MCF 10A (cell line): Measurements from ENCODE around the gene VWA5A. TPM values are rescaled to one million over a fixed set of nuclear protein-coding genes. Genes with fewer than 3 reads are reported as not detected.
A peak's percentile ranks its signal among the peaks of the same experiment; 100 is the strongest.

Experiments used
- Bru-seq: library from RNA; stranded (reverse); fragments of 400-500 nt; gene quantifications from one replicate; lab custom pipeline; 2021; lab: Mats Ljungman, UMichigan
- BruChase-seq, 2 experiments: library from RNA; stranded (reverse); fragments of 400-500 nt; gene quantifications; one replicate each; lab custom pipeline; 2021; lab: Mats Ljungman, UMichigan
- BruUV-seq: library from RNA; stranded (reverse); fragments of 400-500 nt; replicated peaks from 2 replicates; lab custom pipeline; 2021; lab: Mats Ljungman, UMichigan
- CTCF ChIA-PET: fragments of 300-600 bp; sonication (Branson Sonifier 250); formaldehyde crosslinking; extraction: SDS; loops from one replicate; lab custom pipeline; 2021; ENCODE audit warnings: antibody characterized with exemption, inconsistent platforms; lab: Yijun Ruan, JAX
- POLR2A ChIA-PET: fragments of 300-600, 350-650 bp; sonication (Branson Sonifier 250); formaldehyde crosslinking; extraction: SDS; loops from one replicate; lab custom pipeline; 2020; ENCODE audit warnings: antibody characterized with exemption, inconsistent platforms; lab: Yijun Ruan, JAX
- DNase-seq: peaks from one replicate; pipeline ENCODE4 v3.0.0-alpha.2; 2018; ENCODE audit not compliant: unreplicated experiment
- H3K27ac Mint-ChIP-seq: one replicate; pipeline ENCODE4 v1.8.0; 2022; ENCODE audit warnings: mild to moderate bottlenecking, low read depth, mixed read lengths; ENCODE audit not compliant: unreplicated experiment
- H3K27me3 Mint-ChIP-seq: one replicate; pipeline ENCODE4 v1.8.0; 2022; ENCODE audit warnings: mixed read lengths; ENCODE audit not compliant: insufficient read depth, unreplicated experiment
- H3K36me3 Mint-ChIP-seq: one replicate; pipeline ENCODE4 v1.8.0; 2022; ENCODE audit warnings: mild to moderate bottlenecking, moderate library complexity, mixed read lengths; ENCODE audit not compliant: insufficient read depth, unreplicated experiment
- H3K4me1 Mint-ChIP-seq: one replicate; pipeline ENCODE4 v1.8.0; 2022; ENCODE audit warnings: mixed read lengths; ENCODE audit not compliant: insufficient read depth, unreplicated experiment
- H3K4me3 Mint-ChIP-seq: one replicate; pipeline ENCODE4 v1.8.0; 2022; ENCODE audit warnings: mild to moderate bottlenecking, moderate library complexity, mixed read lengths; ENCODE audit not compliant: unreplicated experiment
- H3K9me3 Mint-ChIP-seq: one replicate; pipeline ENCODE4 v1.8.0; 2022; ENCODE audit warnings: mixed read lengths; ENCODE audit not compliant: unreplicated experiment
- CTCF ChIP-seq: fragments of 200-600 bp; IDR thresholded peaks from one replicate; pipeline ENCODE4 v1.8.0; 2022; ENCODE audit warnings: antibody characterized with exemption, mild to moderate bottlenecking; ENCODE audit not compliant: unreplicated experiment
- intact Hi-C: fragments of 100-400 bp; cut with micrococcal nuclease; formaldehyde crosslinking; loops from 2 replicates; pipeline ENCODE4 v1.14.1; 2022
- long read RNA-seq: library from polyadenylated mRNA; stranded (forward); transcript quantifications from one replicate; pipeline ENCODE4 v2.0.0, GENCODE V29; 2022
- total RNA-seq: library from RNA; stranded (reverse); gene quantifications from 2 replicates; pipeline ENCODE4 v1.2.3, GENCODE V29; 2022

The VWA5A gene
- total RNA-seq, result 7.9 and 12.0 TPM in 2 replicates
- Bru-seq, nascent RNA, result percentile 59 among the genes with signal in this experiment
- BruChase-seq, experiment 1, labeled RNA remaining after a 6-hour chase, result percentile 65 among the genes with signal in this experiment
- BruChase-seq, experiment 2, labeled RNA remaining after a 2-hour chase, result percentile 56 among the genes with signal in this experiment
- long read RNA-seq, full-length matches to known transcripts, result 16 of 21 reads
- long read RNA-seq, partial matches to known transcripts, result 1 of 21 reads
- long read RNA-seq, other reads (novel, unspliced or antisense), result 4 of 21 reads

GRCh38 chr11:124114942-124115781, at the start of gene VWA5A:
TSS of gene VWA5A (plus strand) at chr11:124115450. CDS start at chr11:124117512, 2,062 bp downstream.
- POLR2A ChIA-PET, result interaction anchor here (0.5 to 2.2 kb wide), 9 partner anchors 9 to 1393 kb away, joined by 3 to 8 read pairs (median 4); no protein-coding TSS in a partner anchor
- Mint-ChIP-seq H3K27me3 (no peaks in the 10 kb centered on the region), H3K9me3 (no peaks in the 10 kb centered on the region), H3K36me3 (peaks cover 34% of the 10 kb centered on the region), H3K4me3 (peak within 1 kb of the TSS; percentile 82), H3K4me1 (peaks cover 5% of the 10 kb centered on the region), H3K27ac (peak within 1 kb of the TSS; percentile 64)
- CTCF ChIA-PET, result interaction anchor here (0.6 to 2.2 kb wide), 5 partner anchors 43 to 380 kb away, joined by 3 to 9 read pairs (median 3); no protein-coding TSS in a partner anchor
- peak; percentile 92 for DNase-seq
- TF ChIP-seq CTCF, result no peak
- BruUV-seq, result no TSS peak
- intact Hi-C loops, result loop anchor here (2.0 kb wide), 1 partner anchor 44 kb away; no protein-coding TSS in a partner anchor

- Mint-ChIP-seq H3K27me3 (peaks cover 16% of the 10 kb centered on the region), H3K4me3 (no peak overlapping the region), H3K4me1 (peaks cover 11% of the 10 kb centered on the region), H3K27ac (no peak overlapping the region), H3K9me3 (no peaks in the 10 kb centered on the region), H3K36me3 (no peaks in the 10 kb centered on the region)
- ChIA-PET POLR2A (no interaction called here), CTCF (interaction anchor here (0.6 to 4.9 kb wide), 14 partner anchors 13 to 1349 kb away, joined by 3 to 61 read pairs (median 4); partner anchors contain the start of gene VWA5A)
- DNase-seq, result peak; percentile 18
- TF ChIP-seq CTCF, result no peak
- intact Hi-C loops, result loop anchor here (10.0 kb wide), 1 partner anchor 516 kb away; no protein-coding TSS in a partner anchor
- no TSS peak for BruUV-seq
Observed at GRCh38 chr11:124068601-124069110, 46.6 kb upstream of the VWA5A start.

- Mint-ChIP-seq H3K36me3 (no peaks in the 10 kb centered on the region), H3K9me3 (no peaks in the 10 kb centered on the region)
- intact Hi-C loops, result loop anchor here (2.0 to 10.0 kb wide), 4 partner anchors 45 to 515 kb away; partner anchors contain the start of genes VWA5A and ZNF202
Observed at GRCh38 chr11:124069429-124070401, 45.5 kb upstream of the VWA5A start.

More at GRCh38 chr11:124069429-124070401, 45.5 kb upstream of the VWA5A start:
- Mint-ChIP-seq H3K4me3 (peak overlapping the region; percentile 41), H3K27me3 (peaks cover 16% of the 10 kb centered on the region), H3K27ac (no peak overlapping the region), H3K4me1 (peaks cover 11% of the 10 kb centered on the region)
- ChIA-PET POLR2A (no interaction called here), CTCF (interaction anchor here (0.6 to 4.9 kb wide), 26 partner anchors 9 to 516 kb away, joined by 3 to 61 read pairs (median 4); partner anchors contain the start of genes OR10G7 and VWA5A)
- BruUV-seq, result no TSS peak
- TF ChIP-seq CTCF, result peak; percentile 48
- DNase-seq, result peak; percentile 63
